Upper lobe of left lung (tissue), 4 donors: ENCODE data around the gene GOSR2.

Experiments
- CTCF ChIP-seq, 6 experiments: fragments of 450-650 bp in 4 of 6; fragments of 200-600 bp in 2 of 6; sonication (generic) in 2 of 6; IDR thresholded peaks; one replicate each; pipeline ENCODE4 v1.5.1; 2016 to 2019; ENCODE audit warnings: antibody characterized with exemption in 6 of 6
- POLR2A ChIP-seq, 4 donors: fragments of 450-650 bp; IDR thresholded peaks; one replicate each; pipeline ENCODE4 v1.5.1; 2016 to 2017; ENCODE audit warnings: antibody characterized with exemption in 4 of 4, mild to moderate bottlenecking in 2 of 4
- POLR2AphosphoS5 ChIP-seq, 2 donors: sonication (generic); formaldehyde crosslinking; IDR thresholded peaks; one replicate each; pipeline ENCODE4 v1.5.1; 2017; ENCODE audit warnings: antibody characterized with exemption in 2 of 2

GRCh38 chr17:46958041-46958591 lies 35.2 kb downstream of the GOSR2 start:
- TF ChIP-seq POLR2AphosphoS5 (IDR thresholded peaks at IDR 0.05) (no peak), CTCF (IDR thresholded peaks at IDR 0.05) (no peak), POLR2A (IDR thresholded peaks at IDR 0.05) (no peak)
